AG09319 (cell line): ENCODE measurements around the gene SLC46A3.
A peak's percentile ranks its signal among the peaks of the same experiment; 100 is the strongest.

Experiments used
- DNase-seq: peaks from one replicate; pipeline ENCODE4 v3.0.0-alpha.2; 2010; ENCODE audit warnings: low read depth; ENCODE audit errors: extremely low read depth
- CTCF ChIP-seq: IDR thresholded peaks from 2 replicates; pipeline ENCODE4 v1.5.1; 2011; ENCODE audit warnings: low read depth, mild to moderate bottlenecking, inconsistent platforms, low read length, moderate library complexity

SLC46A3 gene

GRCh38 chr13:28679628-28680027 lies 39.1 kb downstream of the SLC46A3 start:
- peak; percentile 37 for TF ChIP-seq CTCF
- no peak for DNase-seq

- DNase-seq, result no peak
- TF ChIP-seq CTCF, result peak; percentile 20
Observed at GRCh38 chr13:28678809-28679208, 40.0 kb downstream of the SLC46A3 start.

DNA sequence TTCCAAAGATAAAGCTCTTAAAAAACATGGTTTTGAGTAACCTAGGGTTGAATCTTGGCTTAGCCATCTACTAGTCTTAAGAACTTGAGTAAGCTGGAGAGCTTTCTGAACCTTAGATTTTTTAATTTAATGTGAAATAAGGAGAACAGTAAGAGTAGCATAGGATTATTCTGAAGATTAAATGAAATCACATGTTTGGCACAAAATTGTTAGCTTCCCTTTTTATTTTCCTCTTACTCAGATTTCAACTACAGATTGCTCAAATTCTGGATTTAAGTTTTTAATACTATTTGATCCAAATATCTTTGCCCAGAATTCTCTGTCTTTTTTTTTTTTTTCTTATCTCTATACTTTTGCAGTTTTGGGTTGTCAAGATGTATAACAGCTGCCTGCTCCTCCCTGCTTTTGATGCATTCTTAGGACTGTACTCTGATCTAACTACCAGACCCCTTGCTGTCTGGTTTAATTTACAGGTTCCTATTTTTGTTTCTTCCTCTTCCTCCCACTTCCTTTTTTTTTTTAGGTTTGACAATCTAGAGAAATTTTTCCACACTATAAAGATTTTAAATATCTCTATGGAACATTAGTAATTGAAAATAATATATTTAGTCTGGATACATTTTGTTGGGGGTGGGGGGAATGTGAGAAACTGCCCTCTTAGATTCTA lies 47.5 kb downstream of the SLC46A3 start:
- DNase-seq, result no peak
- TF ChIP-seq CTCF, result no peak

DNA sequence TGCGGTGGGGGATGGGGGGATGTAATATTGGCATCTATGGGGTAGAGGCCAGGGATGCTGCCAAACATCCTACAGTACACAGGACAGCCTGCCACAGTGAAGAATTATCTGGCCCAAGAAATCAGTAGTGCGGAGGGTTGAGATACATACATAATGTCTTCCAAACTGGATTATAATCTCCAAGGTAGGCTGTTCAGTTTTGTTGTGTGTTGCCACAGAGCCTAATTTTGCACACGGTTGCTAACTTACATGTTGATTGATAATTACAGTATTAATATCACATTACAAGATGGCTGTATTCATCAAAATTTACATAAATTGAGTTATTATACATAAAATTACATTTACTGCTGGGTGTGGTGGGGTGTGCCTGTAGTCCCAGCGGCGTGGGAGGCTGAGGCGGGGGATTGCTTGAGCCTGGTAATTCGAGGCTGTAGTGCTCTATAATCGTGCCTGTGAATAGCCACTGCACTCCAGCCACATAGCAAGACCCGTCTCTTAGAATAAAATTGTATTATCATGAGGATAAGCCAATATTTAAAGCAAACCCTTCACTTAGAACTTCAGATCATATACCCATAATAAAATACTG lies 51.8 kb downstream of the SLC46A3 start:
- no peak for TF ChIP-seq CTCF
- DNase-seq, result no peak

GRCh38 chr13:28659621-28659970 lies 59.2 kb downstream of the SLC46A3 start:
- no peak for TF ChIP-seq CTCF
- no peak for DNase-seq

DNA sequence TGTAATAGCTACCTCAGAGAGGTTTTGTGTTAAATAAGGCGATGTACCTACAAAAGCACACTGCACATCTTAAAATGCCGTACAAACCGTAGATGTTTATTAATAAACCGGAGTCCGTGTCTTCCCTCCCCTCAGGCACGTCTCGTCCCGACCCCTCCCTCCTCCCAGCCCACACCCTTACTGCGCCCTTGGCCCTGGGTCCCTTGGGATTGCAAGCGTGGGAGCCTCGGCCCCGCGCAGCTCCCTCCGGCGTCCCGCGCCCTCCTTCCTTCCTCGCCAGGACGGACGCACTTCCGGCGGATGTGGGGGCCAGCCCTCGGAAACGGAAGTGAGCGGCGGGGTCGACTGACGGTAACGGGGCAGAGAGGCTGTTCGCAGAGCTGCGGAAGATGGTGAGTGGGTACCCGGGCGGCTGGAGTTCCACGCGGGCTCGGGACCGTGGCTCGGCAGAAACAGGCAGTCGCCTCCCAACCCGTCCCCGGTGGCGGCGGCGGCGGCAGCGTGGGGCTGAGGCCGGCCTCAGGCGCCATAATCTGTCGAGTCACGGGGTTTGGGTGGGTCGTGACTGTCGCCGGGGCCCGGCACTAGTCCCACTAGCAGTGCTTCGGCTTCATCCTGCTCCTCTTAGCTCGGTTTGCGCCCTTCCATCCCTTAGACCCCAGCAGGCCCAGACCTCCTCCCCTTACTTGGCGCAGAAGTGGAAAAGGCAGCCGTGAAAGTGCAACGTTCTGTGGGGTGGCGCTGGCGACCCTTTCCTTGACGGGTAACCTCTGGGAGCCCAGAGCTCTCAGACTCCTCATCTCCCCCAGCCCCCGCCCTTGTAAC lies 59.8 kb downstream of the SLC46A3 start, which contains the start of gene POMP:
TSS of gene POMP (plus strand) at position 335 of the 825 bp plus-strand sequence. CDS start at position 390, 55 bp downstream.
- TF ChIP-seq CTCF, result no peak; the same call in 1 of the 2 replicates
- DNase-seq, result peak; percentile 88

GRCh38 chr13:28658539-28658795 lies 60.3 kb downstream of the SLC46A3 start:
- TF ChIP-seq CTCF, result no peak
- DNase-seq, result no peak
